ENCODE measurements around the gene GPATCH1.
A peak's percentile ranks its signal among the peaks of the same experiment; 100 is the strongest.
"Not testable (repeated sequence)": the region's sequence is repeated elsewhere in the genome, so short reads cannot be mapped to it uniquely, and the experiment has no call there.

The GPATCH1 gene, protein sequence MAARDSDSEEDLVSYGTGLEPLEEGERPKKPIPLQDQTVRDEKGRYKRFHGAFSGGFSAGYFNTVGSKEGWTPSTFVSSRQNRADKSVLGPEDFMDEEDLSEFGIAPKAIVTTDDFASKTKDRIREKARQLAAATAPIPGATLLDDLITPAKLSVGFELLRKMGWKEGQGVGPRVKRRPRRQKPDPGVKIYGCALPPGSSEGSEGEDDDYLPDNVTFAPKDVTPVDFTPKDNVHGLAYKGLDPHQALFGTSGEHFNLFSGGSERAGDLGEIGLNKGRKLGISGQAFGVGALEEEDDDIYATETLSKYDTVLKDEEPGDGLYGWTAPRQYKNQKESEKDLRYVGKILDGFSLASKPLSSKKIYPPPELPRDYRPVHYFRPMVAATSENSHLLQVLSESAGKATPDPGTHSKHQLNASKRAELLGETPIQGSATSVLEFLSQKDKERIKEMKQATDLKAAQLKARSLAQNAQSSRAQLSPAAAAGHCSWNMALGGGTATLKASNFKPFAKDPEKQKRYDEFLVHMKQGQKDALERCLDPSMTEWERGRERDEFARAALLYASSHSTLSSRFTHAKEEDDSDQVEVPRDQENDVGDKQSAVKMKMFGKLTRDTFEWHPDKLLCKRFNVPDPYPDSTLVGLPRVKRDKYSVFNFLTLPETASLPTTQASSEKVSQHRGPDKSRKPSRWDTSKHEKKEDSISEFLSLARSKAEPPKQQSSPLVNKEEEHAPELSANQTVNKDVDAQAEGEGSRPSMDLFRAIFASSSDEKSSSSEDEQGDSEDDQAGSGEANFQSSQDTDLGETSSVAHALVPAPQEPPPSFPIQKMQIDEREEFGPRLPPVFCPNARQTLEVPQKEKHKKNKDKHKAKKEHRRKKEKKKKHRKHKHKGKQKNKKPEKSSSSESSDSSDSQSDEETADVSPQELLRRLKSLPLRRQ

GRCh38 chr19:33080761-33081681 is at the start of gene GPATCH1:
TSS of gene GPATCH1 (plus strand) at chr19:33081181. CDS start at chr19:33081194, 13 bp downstream.
- peak; percentile 95 for DNase-seq (ENCODE audit: low spot score)

DNA sequence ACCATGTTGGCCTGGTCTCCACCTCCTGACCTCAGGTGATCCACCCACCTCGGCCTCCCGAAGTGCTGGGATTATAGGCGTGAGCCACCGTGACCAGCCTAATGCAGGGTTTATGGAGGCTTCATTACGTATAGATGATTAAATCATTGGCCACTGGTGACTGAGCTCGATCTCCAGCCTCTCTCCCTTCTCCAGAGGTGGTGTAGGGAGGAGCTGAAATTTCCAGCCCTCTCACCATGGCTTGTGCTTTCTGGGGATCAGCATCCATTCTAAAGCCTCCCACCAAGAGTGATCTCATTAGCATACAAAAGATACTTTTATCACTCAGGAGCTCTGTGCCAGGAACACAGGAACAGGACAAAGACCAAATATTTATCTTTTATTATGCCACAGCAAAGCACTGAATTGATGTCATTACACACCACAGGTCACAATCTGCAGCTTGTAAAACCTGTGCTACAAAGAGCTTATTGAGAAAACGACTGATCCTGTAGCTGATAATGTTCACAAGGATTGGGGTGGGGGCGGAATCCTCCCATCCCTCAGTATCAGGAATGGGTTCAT is 48.7 kb upstream of the GPATCH1 start:
- no peak for DNase-seq (ENCODE audit: low spot score)

DNA sequence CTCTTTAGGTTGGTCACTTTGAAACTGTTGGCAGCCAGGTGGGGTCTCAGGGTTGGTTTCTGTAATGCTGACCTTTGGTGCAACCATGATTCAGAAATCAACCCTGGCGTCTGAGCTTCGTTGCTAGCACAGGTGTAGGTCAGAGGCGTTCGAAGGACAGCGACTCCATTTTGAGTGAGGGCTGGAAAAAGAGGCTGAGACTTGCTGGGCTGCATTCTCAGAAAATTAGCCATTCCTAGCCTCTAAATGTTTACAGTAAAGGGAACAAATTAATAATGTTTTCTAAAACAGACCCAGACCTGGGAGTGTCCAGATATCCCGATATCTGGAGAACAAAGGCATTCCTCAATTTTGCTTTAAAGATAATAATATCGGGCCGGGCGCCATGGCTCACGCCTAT is 45.5 kb upstream of the GPATCH1 start:
- DNase-seq (ENCODE audit: low spot score): no peak

DNA sequence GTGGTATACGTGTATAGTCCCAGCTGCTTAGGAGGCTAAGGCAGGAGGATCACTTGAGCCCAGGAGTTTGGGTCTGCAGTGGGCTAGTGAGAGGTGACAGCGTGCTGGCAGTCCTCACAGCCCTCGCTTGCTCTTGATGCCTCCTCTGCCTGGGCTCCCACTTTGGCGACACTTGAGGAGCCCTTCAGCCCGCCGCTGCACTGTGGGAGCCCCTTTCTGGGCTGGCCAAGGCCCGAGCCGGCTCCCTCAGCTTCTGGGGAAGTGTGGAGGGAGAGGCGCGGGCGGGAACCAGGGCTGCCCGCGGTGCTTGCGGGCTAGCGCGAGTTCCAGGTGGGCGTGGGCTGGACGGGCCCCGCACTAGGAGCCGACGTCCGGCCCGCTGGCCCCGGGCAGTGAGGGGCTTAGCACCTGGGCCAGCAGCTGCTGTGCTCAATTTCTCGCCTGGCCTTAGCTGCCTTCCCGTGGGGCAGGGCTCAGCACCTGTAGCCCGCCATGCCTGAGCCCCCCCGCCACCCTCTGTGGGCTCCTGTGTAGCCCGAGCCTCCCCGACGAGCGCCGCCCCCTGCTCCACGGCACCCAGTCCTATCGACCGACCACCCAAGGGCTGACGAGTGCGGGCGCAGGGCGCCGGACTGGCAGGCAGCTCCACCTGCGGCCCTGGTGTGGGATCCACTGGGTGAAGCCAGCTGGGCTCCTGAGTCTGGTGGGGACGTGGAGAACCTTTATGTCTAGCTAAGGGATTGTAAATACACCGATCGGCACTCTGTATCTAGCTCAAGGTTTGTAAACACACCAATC is 44.4 kb upstream of the GPATCH1 start:
- DNase-seq (ENCODE audit: low spot score): not testable (repeated sequence)

DNA sequence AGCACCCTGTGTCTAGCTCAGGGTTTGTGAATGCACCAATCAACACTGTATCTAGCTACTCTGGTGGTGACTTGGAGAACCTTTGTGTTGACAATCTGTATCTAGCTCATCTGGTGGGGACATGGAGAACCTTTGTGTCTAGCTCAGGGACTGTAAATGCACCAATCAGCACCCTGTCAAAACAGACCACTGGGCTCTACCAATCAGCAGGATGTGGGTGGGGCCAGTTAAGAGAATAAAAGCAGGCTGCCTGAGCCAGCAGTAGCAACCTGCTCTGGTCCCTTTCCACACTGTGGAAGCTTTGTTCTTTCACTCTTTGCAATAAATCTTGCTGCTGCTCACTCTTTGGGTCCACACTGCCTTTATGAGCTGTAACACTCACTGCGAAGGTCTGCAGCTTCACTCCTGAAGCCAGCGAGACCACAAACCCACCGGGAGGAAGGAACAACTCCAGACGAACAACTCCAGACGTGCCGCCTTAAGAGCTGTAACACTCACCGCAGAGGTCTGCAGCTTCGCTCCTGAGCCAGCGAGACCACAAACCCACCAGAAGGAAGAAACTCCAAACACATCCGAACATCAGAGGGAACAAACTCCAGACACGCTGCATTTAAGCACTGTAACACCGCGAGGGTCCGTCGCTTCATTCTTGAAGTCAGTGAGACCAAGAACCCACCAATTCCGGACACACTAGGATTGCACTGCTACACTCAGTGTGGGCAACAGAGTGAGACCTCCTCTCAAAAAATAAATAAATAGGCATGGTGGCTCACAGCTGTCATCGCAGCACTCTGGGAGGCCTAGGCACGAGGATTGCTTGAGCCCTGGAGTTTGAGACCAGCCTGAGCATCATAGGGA is 43.6 kb upstream of the GPATCH1 start:
- DNase-seq (ENCODE audit: low spot score): not testable (repeated sequence)

DNA sequence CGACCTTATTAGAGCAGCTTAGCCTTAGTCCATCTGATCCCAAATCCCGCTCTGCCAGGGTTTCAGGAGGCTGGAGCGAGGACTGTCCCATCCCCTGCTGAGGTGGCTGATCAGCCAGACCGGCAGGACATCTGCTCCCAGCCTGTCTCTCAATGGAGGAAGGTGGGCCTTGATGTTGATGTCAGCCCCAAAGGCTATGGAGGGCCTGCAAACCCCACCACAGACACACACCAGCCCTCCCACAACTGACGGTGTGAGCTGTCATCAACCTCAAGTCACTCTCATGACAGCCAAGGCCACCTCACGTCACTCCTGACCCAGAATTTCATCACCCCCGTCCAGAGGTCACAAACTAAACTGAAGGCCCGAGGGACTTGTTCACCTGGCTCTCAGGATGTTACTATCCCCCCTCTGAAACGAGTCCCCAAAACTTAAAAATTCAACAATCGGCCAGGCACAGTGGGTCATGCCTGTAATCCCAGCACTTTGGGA is 41.8 kb upstream of the GPATCH1 start:
- no peak for DNase-seq (ENCODE audit: low spot score)

- no peak for DNase-seq (ENCODE audit: low spot score)
Observed at GRCh38 chr19:33039815-33040214, 41.2 kb upstream of the GPATCH1 start.

GRCh38 chr19:33040994-33041827 is 39.8 kb upstream of the GPATCH1 start:
- no peak for DNase-seq (ENCODE audit: low spot score)

DNA sequence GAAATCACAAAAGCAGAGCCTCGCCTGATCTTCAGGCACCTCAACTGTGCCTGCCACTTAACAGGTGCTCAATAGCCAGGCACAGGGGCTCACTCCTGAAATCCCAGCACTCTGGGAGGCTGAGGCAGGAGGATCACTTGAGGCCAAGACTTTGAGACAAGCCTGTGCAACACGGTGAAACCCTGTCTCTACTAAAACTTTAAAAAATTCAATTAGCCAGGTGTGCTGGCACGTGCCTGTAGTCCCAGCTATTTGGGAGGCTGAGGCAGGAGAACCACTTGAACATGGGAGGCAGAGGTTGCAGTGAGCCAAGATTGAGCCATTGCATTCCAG is 39.2 kb upstream of the GPATCH1 start:
- DNase-seq (ENCODE audit: low spot score): not testable (repeated sequence)

DNA sequence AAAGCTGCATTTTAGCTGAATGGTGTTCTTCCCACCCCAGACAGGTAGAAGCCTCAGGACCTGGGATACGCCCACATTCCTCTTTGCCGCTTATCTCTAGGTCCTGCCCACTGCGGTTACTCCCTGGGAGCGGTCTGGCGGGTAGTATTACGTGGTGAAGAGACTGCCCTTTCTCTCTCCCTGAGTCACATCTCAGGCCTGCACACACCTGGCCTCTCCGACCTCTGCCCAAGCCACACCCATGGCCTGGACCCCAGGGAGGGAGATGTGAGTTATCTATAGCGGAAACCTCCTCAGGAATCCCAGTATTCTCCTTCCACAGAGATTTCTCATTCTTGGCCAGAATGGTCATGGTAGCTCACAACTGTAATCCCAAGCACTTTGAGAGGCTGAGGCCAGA is 33.6 kb upstream of the GPATCH1 start:
- DNase-seq (ENCODE audit: low spot score): no peak

DNA sequence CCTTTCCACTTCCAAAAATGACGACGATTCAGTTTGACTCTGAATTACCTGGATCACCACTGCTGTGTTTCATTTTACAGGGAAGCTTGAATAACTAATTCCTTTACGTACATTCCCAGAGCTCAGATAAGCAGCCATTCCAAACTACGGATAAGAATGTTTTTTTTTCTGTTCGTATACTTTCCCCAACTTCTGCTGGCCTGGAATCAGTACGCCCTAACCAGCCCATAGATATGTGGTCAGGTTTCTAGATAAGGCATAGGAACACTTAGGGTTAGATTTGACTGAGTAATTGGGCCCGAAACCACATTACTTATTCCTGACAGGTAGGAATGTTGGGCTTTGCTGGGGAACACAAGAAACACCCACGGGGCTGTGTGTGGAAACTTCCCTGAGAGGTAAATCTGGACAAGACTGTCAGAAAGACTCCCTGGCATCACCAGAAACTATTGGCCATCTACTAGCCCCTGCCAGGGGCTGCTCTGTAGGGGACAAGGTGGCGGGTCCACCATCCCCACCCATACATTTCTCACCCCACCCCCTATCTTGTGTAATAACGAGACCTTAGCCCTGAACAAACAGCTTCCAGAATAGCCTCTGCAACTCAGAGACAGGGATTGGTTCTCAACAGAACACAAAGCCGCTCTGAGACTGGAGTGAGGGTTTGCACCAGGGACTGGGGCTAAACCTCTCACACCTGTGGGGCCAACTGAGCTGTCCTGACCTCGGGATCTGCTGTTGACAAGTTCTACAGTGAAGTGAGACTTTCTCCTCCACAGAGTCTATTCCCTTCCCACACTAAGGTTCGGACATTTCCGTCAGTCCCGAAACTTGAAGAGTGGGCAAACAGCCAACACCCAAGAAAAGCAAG is 31.9 kb upstream of the GPATCH1 start:
- DNase-seq (ENCODE audit: low spot score): no peak

DNA sequence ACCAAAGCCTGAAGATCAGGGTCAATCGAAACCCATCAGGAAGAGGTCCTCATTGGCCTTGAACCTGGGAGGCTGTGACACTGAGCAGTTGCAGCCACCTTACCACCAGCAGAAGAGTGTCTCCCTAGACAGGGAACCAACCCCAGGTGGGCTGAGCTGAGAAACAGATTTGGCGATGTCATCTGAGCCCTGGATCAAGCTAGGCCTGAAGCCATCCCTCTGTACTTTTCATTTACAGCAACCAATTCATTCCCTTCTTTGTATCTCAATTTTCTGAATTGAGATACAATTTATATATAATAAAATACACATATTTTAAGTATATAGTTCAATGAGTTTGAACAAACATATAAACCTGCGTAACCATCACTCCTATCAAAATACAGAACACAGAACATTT is 30.9 kb upstream of the GPATCH1 start:
- no peak for DNase-seq (ENCODE audit: low spot score)

GRCh38 chr19:33052352-33052972 is 28.5 kb upstream of the GPATCH1 start:
- no peak for DNase-seq (ENCODE audit: low spot score)

GRCh38 chr19:33054623-33055022 is 26.4 kb upstream of the GPATCH1 start:
- DNase-seq (ENCODE audit: low spot score): no peak

DNA sequence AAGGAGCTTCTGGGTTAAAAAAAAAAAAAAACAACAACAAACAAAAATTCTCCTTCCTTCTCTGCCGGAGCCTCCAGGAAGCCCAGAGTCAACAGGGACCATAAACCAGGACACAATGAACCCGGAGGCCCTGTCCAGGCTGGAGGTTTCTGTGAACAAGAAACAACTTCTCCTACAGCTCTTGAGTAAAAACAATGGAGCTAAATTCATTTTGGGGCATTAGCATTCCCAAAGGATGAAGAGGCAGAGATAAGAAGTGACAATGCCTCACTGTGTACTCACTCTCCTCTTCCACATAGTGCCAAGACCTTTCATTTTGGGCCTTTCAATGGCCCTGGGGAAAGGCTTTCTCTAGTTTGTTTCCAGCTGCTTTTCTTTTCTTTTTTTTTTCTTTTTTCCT is 25.3 kb upstream of the GPATCH1 start:
- DNase-seq (ENCODE audit: low spot score): no peak

GRCh38 chr19:33060586-33060985 is 20.4 kb upstream of the GPATCH1 start:
- DNase-seq (ENCODE audit: low spot score): no peak

- no peak for DNase-seq (ENCODE audit: low spot score)
Observed at GRCh38 chr19:33062902-33063301, 18.1 kb upstream of the GPATCH1 start.
